GM10266 (cell line): ENCODE measurements around the gene LONP2.
"Not testable (repeated sequence)": the region's sequence is repeated elsewhere in the genome, so short reads cannot be mapped to it uniquely, and the experiment has no call there.

Source experiments
- DNase-seq: peaks from one replicate; pipeline ENCODE4 v3.0.0; 2012; ENCODE audit errors: extremely low spot score
- TF ChIP-seq, protein P1 (sequence below): IDR thresholded peaks from 2 replicates; pipeline ENCODE4 v1.5.1; 2012; ENCODE audit warnings: mild to moderate bottlenecking, low read depth; ENCODE audit not compliant: control insufficient read depth, insufficient read depth; ENCODE audit errors: missing control alignments

The LONP2 gene

DNA sequence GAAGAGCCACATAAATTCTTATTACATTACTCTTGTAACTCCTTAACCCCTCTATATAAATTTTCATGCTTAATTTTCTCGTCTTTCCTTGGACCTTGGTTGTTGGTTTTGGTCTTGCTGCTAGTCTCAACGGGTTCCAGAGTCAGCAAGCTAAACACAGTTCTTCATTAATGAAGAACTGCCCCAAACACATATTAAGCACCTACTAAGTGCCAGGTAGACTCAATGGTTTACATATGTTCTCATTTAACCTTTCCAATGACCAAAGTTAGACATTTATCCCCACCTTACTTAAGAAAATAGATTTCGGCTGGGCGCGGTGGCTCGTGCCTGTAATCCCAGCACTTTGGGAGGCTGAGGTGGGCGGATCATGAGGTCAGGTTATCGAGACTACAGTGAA lies 126.1 kb downstream of the LONP2 start:
- TF ChIP-seq, protein P1, sequence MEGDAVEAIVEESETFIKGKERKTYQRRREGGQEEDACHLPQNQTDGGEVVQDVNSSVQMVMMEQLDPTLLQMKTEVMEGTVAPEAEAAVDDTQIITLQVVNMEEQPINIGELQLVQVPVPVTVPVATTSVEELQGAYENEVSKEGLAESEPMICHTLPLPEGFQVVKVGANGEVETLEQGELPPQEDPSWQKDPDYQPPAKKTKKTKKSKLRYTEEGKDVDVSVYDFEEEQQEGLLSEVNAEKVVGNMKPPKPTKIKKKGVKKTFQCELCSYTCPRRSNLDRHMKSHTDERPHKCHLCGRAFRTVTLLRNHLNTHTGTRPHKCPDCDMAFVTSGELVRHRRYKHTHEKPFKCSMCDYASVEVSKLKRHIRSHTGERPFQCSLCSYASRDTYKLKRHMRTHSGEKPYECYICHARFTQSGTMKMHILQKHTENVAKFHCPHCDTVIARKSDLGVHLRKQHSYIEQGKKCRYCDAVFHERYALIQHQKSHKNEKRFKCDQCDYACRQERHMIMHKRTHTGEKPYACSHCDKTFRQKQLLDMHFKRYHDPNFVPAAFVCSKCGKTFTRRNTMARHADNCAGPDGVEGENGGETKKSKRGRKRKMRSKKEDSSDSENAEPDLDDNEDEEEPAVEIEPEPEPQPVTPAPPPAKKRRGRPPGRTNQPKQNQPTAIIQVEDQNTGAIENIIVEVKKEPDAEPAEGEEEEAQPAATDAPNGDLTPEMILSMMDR: no peak
- DNase-seq: no peak

DNA sequence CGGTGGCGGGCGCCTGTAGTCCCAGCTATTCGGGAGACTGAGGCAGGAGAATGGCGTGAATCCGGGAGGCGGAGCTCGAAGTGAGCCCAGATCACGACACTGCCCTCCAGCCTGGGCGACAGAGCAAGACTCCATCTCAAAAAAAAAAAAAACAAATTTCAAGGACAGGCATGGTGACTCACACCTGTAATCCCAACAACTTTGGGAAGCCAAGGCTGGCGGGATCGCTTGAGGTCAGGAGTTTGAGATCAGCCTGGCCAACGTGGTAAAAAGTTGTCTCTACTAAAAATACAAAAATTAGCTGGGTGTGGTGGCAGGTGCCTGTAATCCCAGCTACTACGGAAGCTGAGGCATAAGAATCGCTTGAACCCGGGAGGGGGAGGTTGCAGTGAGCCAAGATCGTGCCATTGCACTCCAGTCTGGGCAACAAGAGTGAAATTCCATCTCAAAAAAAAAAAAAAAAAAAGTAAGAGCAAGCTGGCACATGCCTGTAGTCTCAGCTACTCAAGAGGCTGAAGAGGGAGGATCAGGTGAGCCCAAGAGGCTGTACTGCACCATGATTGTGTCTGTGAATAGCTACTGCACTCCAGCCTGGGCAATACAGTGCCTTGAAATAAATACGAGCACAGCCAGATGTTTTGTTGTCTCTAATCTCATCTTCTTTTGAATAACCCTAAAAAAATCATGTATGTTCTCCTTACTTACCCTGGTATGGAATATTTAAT lies 126.7 kb downstream of the LONP2 start:
- not testable (repeated sequence) for DNase-seq

DNA sequence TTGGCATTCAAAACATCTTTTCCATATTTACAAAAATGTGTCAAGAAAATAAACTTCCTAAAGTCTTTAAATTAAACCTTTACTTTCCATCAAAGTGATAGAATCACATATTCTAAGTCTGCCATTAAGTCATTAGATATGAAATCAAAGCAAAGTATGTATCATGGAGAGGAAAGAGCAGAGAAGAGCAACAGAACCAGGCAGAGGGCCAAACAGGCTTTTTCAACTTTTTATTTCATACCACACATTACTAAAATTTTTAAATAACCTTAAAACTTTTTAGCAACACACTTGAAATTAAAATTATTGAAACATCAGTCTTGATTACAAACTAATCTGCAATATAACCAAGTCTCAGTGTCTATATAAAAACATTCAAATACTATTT lies 127.3 kb downstream of the LONP2 start:
- TF ChIP-seq, protein P1: no peak
- DNase-seq: no peak

DNA sequence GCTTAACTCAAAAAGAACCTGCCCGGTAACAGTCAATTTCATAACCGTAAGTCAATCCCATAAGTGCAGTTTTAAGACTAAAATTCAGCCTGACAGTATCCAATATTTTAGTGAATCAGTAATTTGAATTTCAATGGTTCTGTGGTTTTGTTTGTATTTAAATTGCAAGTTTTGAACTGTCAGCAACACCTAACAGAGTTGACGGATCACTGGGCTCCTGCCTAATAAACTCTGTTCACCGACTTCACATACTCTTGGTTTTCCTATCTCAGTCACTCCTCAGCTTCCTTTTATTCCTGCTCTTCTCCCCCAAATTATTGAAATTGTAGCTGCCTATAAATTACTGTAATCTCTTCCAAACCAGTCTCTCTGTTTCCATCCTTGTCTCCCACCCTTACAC lies 128.6 kb downstream of the LONP2 start:
- no peak for DNase-seq
- TF ChIP-seq, protein P1: no peak

DNA sequence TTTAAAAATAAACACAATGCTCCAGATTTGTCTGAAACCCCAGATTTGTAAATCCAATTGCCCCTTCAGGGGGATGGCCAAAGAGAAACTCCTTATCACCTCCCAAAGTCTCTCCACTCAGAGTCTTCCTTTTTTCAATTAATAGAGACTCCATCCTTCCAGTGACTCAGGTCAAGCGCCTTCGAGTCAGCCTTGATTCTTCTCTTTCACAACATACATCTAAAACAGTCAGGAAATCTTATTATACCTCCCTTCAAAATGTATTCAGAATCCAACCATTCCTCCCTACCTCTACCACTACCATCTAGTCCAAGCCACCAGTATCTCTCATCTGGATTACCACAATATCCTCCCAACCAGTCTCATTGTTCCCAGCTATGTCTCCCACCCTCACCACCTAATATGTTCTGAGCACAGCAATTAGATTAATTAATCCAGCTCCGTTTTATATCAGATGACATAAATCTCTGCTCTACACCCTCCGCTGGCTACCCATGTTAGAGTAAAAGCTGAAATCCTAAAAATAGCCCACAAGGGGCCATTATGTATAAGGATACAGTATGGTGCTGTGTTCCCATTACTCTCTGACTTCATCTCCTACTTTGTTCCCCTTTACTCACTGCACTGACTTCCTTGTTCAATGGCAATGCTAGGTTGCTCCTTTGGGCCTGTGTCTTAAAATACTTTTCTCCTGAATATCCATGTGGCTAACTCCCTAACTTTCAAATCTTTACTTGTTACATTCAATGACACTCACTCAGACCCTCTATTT lies 129.3 kb downstream of the LONP2 start:
- DNase-seq: no peak
- TF ChIP-seq, protein P1: no peak

DNA sequence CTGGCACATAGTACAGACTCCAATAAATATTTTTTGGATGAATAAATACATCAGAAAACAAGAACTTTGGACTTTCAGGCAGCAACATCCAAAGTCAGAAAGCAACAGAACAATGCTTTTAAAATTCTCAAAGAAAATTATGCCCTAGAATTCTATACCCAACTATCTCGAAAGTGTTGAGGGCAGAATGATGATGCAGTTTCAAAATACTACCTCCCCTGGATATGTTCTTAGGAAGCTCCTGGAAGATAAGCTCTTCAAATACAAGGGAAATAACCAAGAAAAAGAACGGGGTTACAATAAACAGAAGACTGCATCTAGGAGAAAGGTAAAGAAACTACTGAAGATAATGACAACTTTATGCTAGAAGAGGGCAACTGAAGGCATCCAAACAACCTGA lies 130.2 kb downstream of the LONP2 start:
- DNase-seq: no peak
- TF ChIP-seq, protein P1: no peak

DNA sequence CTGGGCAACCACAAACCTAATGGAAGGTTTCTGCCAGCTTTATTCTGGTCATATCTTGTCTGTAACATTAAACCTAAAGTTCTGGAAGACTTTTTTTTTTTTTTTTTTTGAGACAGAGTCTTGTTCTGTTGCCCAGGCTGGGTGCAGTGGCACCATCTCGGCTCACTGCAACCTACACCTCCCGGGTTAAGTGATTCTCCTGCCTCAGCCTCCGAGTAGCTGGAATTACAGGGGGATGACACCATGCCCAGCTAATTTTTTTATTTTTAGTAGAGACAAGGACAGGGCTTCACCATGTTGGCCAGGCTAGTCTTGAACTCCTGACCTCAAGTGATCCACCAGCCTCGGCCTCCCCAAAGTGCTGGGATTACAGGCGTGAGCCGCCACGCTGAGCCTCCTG lies 133.2 kb downstream of the LONP2 start:
- DNase-seq: not testable (repeated sequence)

DNA sequence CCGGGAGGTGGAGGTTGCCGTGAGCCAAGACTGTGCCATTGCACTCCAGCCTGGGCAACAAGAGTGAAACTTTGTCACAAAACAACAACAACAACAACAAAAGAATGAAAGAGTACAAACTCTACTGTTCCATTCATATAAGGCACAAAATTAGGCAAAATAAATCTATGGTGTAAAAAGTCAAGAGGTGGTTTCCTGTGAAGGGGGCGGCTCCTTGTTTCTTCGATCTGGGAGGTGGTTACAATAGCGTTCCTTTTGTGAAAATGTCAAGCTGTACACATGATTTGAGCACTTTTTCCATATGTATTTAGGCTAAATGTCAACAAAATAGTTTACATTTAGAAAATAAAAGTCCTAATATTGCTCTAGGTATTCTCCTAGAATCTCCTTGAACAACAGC lies 134.2 kb downstream of the LONP2 start:
- DNase-seq: no peak
- TF ChIP-seq, protein P1: no peak
